A549 treated with CpdA at 1 μM for 4 hours (cell line): ENCODE data around the gene OR5M10. TPM values are rescaled to one million over a fixed set of nuclear protein-coding genes. Genes with fewer than 3 reads are reported as not detected.

Experiments
- total RNA-seq: library from RNA; stranded (reverse); fragments of 200-300 nt; extraction: Qiagen RNA extraction; gene quantifications from 5 replicates; pipeline ENCODE4 v1.2.3, GENCODE V29; 2022; ENCODE audit warnings: low read depth

OR5M10 gene
- not detected in 5 replicates for total RNA-seq

GRCh38 chr11:56577621-56578020, at the start of gene OR5M10:
Gene OR5M10, minus strand, starts transcription at chr11:56577721. Its CDS starts 0 bp downstream, at chr11:56577721.

GRCh38 chr11:56543157-56543556, 34.4 kb downstream of the OR5M10 start, which contains the start of gene OR5M11:
Gene OR5M11, minus strand, starts transcription at chr11:56543257. Its CDS starts 0 bp downstream, at chr11:56543257.

Other genes starting within 250 kb of the OR5M10 start
- not detected in 5 replicates for gene OR8K1, start 231.7 kb downstream of the OR5M10 start, total RNA-seq
- not detected in 5 replicates for gene OR8J1, start 223.4 kb downstream of the OR5M10 start, total RNA-seq
- gene OR8U1, start 202.1 kb downstream of the OR5M10 start, total RNA-seq = not detected in 5 replicates
- gene OR5AL1, start 165.0 kb downstream of the OR5M10 start, total RNA-seq = not detected in 5 replicates
- not detected in 5 replicates for gene OR5M3, start 104.4 kb downstream of the OR5M10 start, total RNA-seq
- not detected in 5 replicates for gene OR5M8, start 86.4 kb downstream of the OR5M10 start, total RNA-seq
- not detected in 5 replicates for gene OR5M11, start 34.5 kb downstream of the OR5M10 start, total RNA-seq
- not detected in 5 replicates for gene OR5M1, start 37.2 kb upstream of the OR5M10 start, total RNA-seq
- gene OR5AP2, start 64.7 kb upstream of the OR5M10 start, total RNA-seq = not detected in 5 replicates
- gene OR5AR1, start 86.0 kb upstream of the OR5M10 start, total RNA-seq = not detected in 5 replicates
- gene OR9G1, start 121.4 kb upstream of the OR5M10 start, total RNA-seq = not detected in 5 replicates
- not detected in 5 replicates for gene OR9G4, start 171.0 kb upstream of the OR5M10 start, total RNA-seq